HG02970 (cell line): ENCODE measurements around the gene ZNF182.
A peak's percentile ranks its signal among the peaks of the same experiment; 100 is the strongest.
"Not testable (repeated sequence)": the region's sequence is repeated elsewhere in the genome, so short reads cannot be mapped to it uniquely, and the experiment has no call there.

ENCODE experiments used
- ATAC-seq: cut with Tn5 transposase; IDR thresholded peaks from one replicate; pipeline ENCODE4 v1.9.1; 2021; ENCODE audit warnings: mild to moderate bottlenecking, moderate library complexity, moderate number of reproducible peaks; ENCODE audit not compliant: unreplicated experiment, low FRiP score

The ZNF182 gene

GRCh38 chrX:48003758-48004457 is at the start of gene ZNF182:
Gene ZNF182 (minus strand): TSS chrX:48003989. CDS start chrX:48002609, 1,380 bp downstream.
- ATAC-seq, result peak; percentile 87

- ATAC-seq, result no peak
Observed at GRCh38 chrX:48046846-48047245, 43.1 kb upstream of the ZNF182 start.

- ATAC-seq, result no peak
Observed at GRCh38 chrX:48045410-48046311, 41.9 kb upstream of the ZNF182 start.

GRCh38 chrX:48043056-48043455 is 39.3 kb upstream of the ZNF182 start:
- no peak for ATAC-seq

- no peak for ATAC-seq
Observed at GRCh38 chrX:48035891-48036290, 32.1 kb upstream of the ZNF182 start.

GRCh38 chrX:48030641-48031173 is 26.9 kb upstream of the ZNF182 start:
- ATAC-seq, result not testable (repeated sequence)

GRCh38 chrX:48030237-48030636 is 26.4 kb upstream of the ZNF182 start:
- no peak for ATAC-seq

- ATAC-seq, result no peak
Observed at GRCh38 chrX:48028091-48028490, 24.3 kb upstream of the ZNF182 start.

- not testable (repeated sequence) for ATAC-seq
Observed at GRCh38 chrX:48027545-48027944, 23.8 kb upstream of the ZNF182 start.

- no peak for ATAC-seq
Observed at GRCh38 chrX:48025561-48025960, 21.8 kb upstream of the ZNF182 start.

- ATAC-seq, result no peak
Observed at GRCh38 chrX:48022738-48023137, 18.9 kb upstream of the ZNF182 start.

- no peak for ATAC-seq
Observed at GRCh38 chrX:48022100-48022499, 18.3 kb upstream of the ZNF182 start.

- no peak for ATAC-seq
Observed at GRCh38 chrX:48021026-48021900, 17.5 kb upstream of the ZNF182 start.

- not testable (repeated sequence) for ATAC-seq
Observed at GRCh38 chrX:48020472-48020871, 16.7 kb upstream of the ZNF182 start.

- ATAC-seq, result not testable (repeated sequence)
Observed at GRCh38 chrX:48019892-48020291, 16.1 kb upstream of the ZNF182 start.

- not testable (repeated sequence) for ATAC-seq
Observed at GRCh38 chrX:48016583-48017310, 13.0 kb upstream of the ZNF182 start.

GRCh38 chrX:48009445-48009960 is 5.7 kb upstream of the ZNF182 start:
- not testable (repeated sequence) for ATAC-seq

- ATAC-seq, result not testable (repeated sequence)
Observed at GRCh38 chrX:48006688-48007087, 2.9 kb upstream of the ZNF182 start, which contains the start of gene SPACA5. Gene SPACA5 (plus strand): TSS chrX:48006988. CDS start chrX:48007803, 815 bp downstream.

- no peak for ATAC-seq
Observed at GRCh38 chrX:48003367-48003757, 427 bp downstream of the ZNF182 start.
